ENCODE measurements around the gene COL17A1.

DNA sequence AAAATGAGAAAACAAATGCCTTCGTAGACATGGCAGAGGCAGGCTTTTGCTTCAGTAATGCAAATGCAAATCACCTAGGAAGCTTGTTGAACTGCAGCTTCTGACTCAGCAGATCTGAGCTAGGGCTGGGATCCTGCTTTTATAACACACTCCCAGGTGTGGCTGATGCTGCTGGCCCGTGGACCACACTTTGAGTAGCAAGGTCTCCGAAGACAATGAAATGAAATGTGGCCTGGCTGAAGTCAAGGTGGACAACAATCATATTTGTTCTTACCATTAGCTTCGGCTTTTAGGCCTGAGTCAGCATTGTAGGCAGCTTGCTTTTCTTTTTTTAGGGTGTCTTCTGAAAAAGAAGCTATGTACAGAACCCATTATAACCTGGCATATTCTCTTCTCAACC, 26.3 kb downstream of the COL17A1 start:
- TF ChIP-seq, protein P1, sequence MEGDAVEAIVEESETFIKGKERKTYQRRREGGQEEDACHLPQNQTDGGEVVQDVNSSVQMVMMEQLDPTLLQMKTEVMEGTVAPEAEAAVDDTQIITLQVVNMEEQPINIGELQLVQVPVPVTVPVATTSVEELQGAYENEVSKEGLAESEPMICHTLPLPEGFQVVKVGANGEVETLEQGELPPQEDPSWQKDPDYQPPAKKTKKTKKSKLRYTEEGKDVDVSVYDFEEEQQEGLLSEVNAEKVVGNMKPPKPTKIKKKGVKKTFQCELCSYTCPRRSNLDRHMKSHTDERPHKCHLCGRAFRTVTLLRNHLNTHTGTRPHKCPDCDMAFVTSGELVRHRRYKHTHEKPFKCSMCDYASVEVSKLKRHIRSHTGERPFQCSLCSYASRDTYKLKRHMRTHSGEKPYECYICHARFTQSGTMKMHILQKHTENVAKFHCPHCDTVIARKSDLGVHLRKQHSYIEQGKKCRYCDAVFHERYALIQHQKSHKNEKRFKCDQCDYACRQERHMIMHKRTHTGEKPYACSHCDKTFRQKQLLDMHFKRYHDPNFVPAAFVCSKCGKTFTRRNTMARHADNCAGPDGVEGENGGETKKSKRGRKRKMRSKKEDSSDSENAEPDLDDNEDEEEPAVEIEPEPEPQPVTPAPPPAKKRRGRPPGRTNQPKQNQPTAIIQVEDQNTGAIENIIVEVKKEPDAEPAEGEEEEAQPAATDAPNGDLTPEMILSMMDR (IDR thresholded peaks at IDR 0.05), result no peak
- TF ChIP-seq POLR2A (IDR thresholded peaks at IDR 0.05), result no peak

All from uterus (tissue), 2 donors.